Neural crest cell (in vitro differentiated cells): ENCODE data around the gene SLC9C2. TPM values are rescaled to one million over a fixed set of nuclear protein-coding genes. Genes with fewer than 3 reads are reported as not detected.
"Not testable (repeated sequence)": the region's sequence is repeated elsewhere in the genome, so short reads cannot be mapped to it uniquely, and the experiment has no call there.

Source experiments
- DNase-seq: peaks from one replicate; pipeline ENCODE4 v3.0.0; 2021; ENCODE audit warnings: low read depth, mixed read lengths, low spot score
- H3K27ac Mint-ChIP-seq: one replicate; pipeline ENCODE4 v1.8.0; 2021; ENCODE audit warnings: mild to moderate bottlenecking, mixed read lengths; ENCODE audit not compliant: unreplicated experiment
- H3K27me3 Mint-ChIP-seq: 2 replicates; pipeline ENCODE4 v1.8.0; 2021; ENCODE audit warnings: low read depth, mild to moderate bottlenecking, mixed read lengths
- H3K36me3 Mint-ChIP-seq: 2 replicates; pipeline ENCODE4 v1.8.0; 2021; ENCODE audit warnings: low read depth, mild to moderate bottlenecking, mixed read lengths
- H3K4me1 Mint-ChIP-seq: 2 replicates; pipeline ENCODE4 v1.8.0; 2021; ENCODE audit warnings: mixed read lengths
- H3K4me3 Mint-ChIP-seq: one replicate; pipeline ENCODE4 v1.8.0; 2021; ENCODE audit warnings: mild to moderate bottlenecking, mixed read lengths
- H3K9me3 Mint-ChIP-seq: 2 replicates; pipeline ENCODE4 v1.8.0; 2021; ENCODE audit warnings: mixed read lengths
- CTCF ChIP-seq: fragments of 200-600 bp; sonication (generic); conservative IDR thresholded peaks from 2 replicates; pipeline ENCODE4 v1.5.0; 2021; ENCODE audit warnings: antibody characterized with exemption, mild to moderate bottlenecking
- total RNA-seq: library from RNA; stranded (reverse); gene quantifications from 2 replicates; pipeline ENCODE4 v1.2.1, GENCODE V29; 2021

The SLC9C2 gene
- total RNA-seq, 1 donor from 2014 or later, result 0.12 TPM

GRCh38 chr1:173467426-173467825 is 135.4 kb downstream of the SLC9C2 start:
- no peak for TF ChIP-seq CTCF
- peaks cover 40% of the 10 kb centered on the region for H3K9me3 Mint-ChIP-seq
- H3K4me1 Mint-ChIP-seq, result no peaks in the 10 kb centered on the region
- H3K27ac Mint-ChIP-seq, result no peak overlapping the region
- no peak overlapping the region for H3K4me3 Mint-ChIP-seq
- H3K27me3 Mint-ChIP-seq, result no peaks in the 10 kb centered on the region
- peaks cover 61% of the 10 kb centered on the region for H3K36me3 Mint-ChIP-seq
- DNase-seq, result no peak

- peaks cover 53% of the 10 kb centered on the region for H3K36me3 Mint-ChIP-seq
- not testable (repeated sequence) for H3K4me1 Mint-ChIP-seq, H3K4me3 Mint-ChIP-seq, H3K27me3 Mint-ChIP-seq, DNase-seq, H3K27ac Mint-ChIP-seq
- peaks cover 34% of the 10 kb centered on the region for H3K9me3 Mint-ChIP-seq
Observed at GRCh38 chr1:173464185-173464584, 138.7 kb downstream of the SLC9C2 start.

DNA sequence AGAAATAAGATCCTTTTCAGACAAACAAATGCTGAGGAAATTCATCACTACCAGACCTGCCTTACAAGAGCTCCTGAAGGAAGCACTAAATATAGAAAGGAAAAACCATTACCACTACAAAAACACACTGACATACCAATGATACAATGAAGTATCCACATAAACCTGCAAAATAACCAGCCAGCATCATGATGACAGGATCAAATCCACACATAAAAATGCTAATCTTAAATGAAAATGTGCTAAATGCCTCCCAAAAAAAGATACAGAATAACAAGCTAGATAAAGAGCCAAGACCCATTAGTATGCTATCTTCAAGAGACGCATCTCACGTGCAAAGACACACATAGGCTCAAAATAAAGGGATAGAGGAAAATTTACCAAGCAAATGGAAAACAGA is 140.2 kb downstream of the SLC9C2 start:
- H3K27me3 Mint-ChIP-seq, H3K4me1 Mint-ChIP-seq, H3K4me3 Mint-ChIP-seq, DNase-seq, H3K27ac Mint-ChIP-seq: not testable (repeated sequence)
- Mint-ChIP-seq H3K9me3 (peaks cover 27% of the 10 kb centered on the region), H3K36me3 (peaks cover 45% of the 10 kb centered on the region)

- no peaks in the 10 kb centered on the region for H3K27me3 Mint-ChIP-seq
Observed at GRCh38 chr1:173459885-173460284, 143.0 kb downstream of the SLC9C2 start.

DNA sequence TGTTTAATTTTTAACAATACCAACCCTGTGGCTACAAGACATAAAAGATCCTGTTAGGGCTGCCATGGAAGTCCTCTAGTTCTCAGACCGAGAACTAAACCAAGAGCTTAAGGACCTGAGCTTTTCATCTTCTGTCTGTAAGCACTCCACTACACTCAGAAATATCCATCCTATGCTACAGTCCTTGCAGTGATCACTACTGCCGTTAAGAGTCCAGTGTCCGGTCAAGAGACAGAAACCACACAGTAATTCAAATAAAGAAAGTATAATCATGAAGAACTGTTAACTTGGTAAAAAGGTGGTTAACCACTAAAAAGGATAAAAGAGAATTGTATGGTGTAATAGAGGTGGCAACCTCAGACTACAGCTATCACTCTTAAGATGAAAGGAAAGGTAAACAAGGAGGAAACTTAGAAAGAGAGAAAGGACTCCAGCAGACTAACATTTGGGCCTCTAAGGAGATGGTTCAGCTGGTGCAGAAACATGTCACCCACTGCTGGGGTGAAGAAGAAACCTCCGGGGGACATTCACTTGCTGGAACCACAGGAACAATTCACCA is 147.8 kb downstream of the SLC9C2 start:
- Mint-ChIP-seq H3K4me1 (no peaks in the 10 kb centered on the region), H3K4me3 (no peak overlapping the region), H3K36me3 (peaks cover 3% of the 10 kb centered on the region), H3K27me3 (no peaks in the 10 kb centered on the region), H3K9me3 (no peaks in the 10 kb centered on the region), H3K27ac (no peak overlapping the region)
- DNase-seq, result no peak
- no peak for TF ChIP-seq CTCF

More at GRCh38 chr1:173459885-173460284, 143.0 kb downstream of the SLC9C2 start:
- Mint-ChIP-seq H3K4me1 (no peaks in the 10 kb centered on the region), H3K27ac (no peak overlapping the region), H3K36me3 (peaks cover 29% of the 10 kb centered on the region), H3K9me3 (peaks cover 17% of the 10 kb centered on the region), H3K4me3 (no peak overlapping the region)
- TF ChIP-seq CTCF, result no peak
- DNase-seq, result no peak

- no peaks in the 10 kb centered on the region for H3K9me3 Mint-ChIP-seq
- no peak overlapping the region for H3K4me3 Mint-ChIP-seq
- DNase-seq, result no peak
- H3K4me1 Mint-ChIP-seq, result no peaks in the 10 kb centered on the region
- no peak for TF ChIP-seq CTCF
- no peaks in the 10 kb centered on the region for H3K27me3 Mint-ChIP-seq
- H3K27ac Mint-ChIP-seq, result no peak overlapping the region
- H3K36me3 Mint-ChIP-seq, result peaks cover 3% of the 10 kb centered on the region
Observed at GRCh38 chr1:173453982-173454381, 148.9 kb downstream of the SLC9C2 start.
